GM15510 (cell line): ENCODE results near the gene ASB7.

Experiments
- POLR2A ChIP-seq: IDR thresholded peaks from 3 replicates; pipeline ENCODE4 v1.6.1; 2011; ENCODE audit warnings: borderline replicate concordance; ENCODE audit not compliant: insufficient read length; ENCODE audit errors: extremely low read depth

The ASB7 gene

GRCh38 chr15:100661156-100661555 lies 58.8 kb downstream of the ASB7 start:
- no peak for TF ChIP-seq POLR2A

- no peak for TF ChIP-seq POLR2A
Measured at GRCh38 chr15:100663086-100663914, 60.9 kb downstream of the ASB7 start.

GRCh38 chr15:100663915-100664281 lies 61.5 kb downstream of the ASB7 start:
- no peak for TF ChIP-seq POLR2A

- TF ChIP-seq POLR2A: no peak
Measured at GRCh38 chr15:100665570-100665969, 63.2 kb downstream of the ASB7 start.

- TF ChIP-seq POLR2A: no peak
Measured at GRCh38 chr15:100667405-100668347, 65.3 kb downstream of the ASB7 start.

- no peak for TF ChIP-seq POLR2A
Measured at GRCh38 chr15:100668348-100668745, 66.0 kb downstream of the ASB7 start.

- TF ChIP-seq POLR2A: no peak
Measured at GRCh38 chr15:100669260-100669659, 66.9 kb downstream of the ASB7 start.

GRCh38 chr15:100670505-100671021 lies 68.2 kb downstream of the ASB7 start:
- no peak for TF ChIP-seq POLR2A

GRCh38 chr15:100671124-100671680 lies 68.8 kb downstream of the ASB7 start:
- TF ChIP-seq POLR2A: no peak

GRCh38 chr15:100671858-100672543 lies 69.6 kb downstream of the ASB7 start:
- no peak for TF ChIP-seq POLR2A

GRCh38 chr15:100672959-100673358 lies 70.6 kb downstream of the ASB7 start:
- TF ChIP-seq POLR2A: no peak

GRCh38 chr15:100680726-100681125 lies 78.3 kb downstream of the ASB7 start:
- no peak for TF ChIP-seq POLR2A

GRCh38 chr15:100681335-100681746 lies 79.0 kb downstream of the ASB7 start:
- TF ChIP-seq POLR2A: no peak

- no peak for TF ChIP-seq POLR2A
Measured at GRCh38 chr15:100682468-100682867, 80.1 kb downstream of the ASB7 start.

- TF ChIP-seq POLR2A: no peak
Measured at GRCh38 chr15:100683434-100683833, 81.0 kb downstream of the ASB7 start.

GRCh38 chr15:100684591-100684990 lies 82.2 kb downstream of the ASB7 start:
- no peak for TF ChIP-seq POLR2A
